IPS DF 4.7 (cell line): ENCODE measurements around the gene CHMP4B.

ENCODE experiments used
- DNase-seq: peaks from one replicate; pipeline ENCODE4 v3.0.0-alpha.2; 2013; ENCODE audit warnings: low spot score; ENCODE audit errors: extremely low read depth

Gene CHMP4B

GRCh38 chr20:33894798-33895197 is 83.7 kb downstream of the CHMP4B start:
- no peak for DNase-seq

DNA sequence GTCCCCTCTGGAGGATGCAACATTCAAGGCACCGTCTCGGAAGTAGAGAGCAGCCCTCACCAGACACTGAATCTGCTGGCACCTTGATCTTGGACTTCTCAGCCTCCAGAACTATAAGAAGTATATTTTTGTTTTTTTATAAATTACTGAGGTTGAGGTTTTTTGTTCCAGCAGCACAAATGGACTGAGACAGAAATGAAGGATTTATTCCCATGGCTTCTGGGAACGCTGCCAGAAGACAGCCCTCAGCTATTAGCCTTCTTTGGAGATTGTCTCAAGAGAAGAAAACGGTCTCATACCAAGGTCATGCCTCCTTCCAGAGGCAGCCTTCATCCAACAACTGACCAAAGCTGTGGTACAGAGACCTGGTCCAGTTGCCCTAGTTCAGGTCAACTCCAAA is 85.4 kb downstream of the CHMP4B start:
- DNase-seq: no peak

GRCh38 chr20:33897313-33897912 is 86.3 kb downstream of the CHMP4B start:
- no peak for DNase-seq

DNA sequence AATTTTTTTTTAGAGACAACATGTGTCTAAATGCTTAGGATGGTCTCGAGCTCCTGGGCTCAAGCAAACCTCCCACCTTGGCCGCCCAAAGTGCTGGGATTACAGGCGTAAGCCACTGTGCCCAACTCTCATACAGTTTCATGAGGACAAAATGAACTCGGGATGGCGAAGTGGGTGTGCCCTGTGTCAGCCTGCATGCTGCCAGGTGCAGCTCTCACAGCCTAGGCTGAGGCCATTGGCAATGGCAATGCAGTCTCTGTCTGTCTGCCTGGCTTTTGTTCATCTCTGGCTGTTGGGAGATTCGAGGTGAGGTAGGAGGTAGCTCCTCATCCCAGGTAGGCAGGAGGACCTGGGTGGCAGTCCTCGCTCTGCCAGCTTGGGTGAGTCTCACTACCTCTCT is 88.0 kb downstream of the CHMP4B start:
- no peak for DNase-seq

- DNase-seq: no peak
Measured at GRCh38 chr20:33900521-33901131, 89.5 kb downstream of the CHMP4B start.

DNA sequence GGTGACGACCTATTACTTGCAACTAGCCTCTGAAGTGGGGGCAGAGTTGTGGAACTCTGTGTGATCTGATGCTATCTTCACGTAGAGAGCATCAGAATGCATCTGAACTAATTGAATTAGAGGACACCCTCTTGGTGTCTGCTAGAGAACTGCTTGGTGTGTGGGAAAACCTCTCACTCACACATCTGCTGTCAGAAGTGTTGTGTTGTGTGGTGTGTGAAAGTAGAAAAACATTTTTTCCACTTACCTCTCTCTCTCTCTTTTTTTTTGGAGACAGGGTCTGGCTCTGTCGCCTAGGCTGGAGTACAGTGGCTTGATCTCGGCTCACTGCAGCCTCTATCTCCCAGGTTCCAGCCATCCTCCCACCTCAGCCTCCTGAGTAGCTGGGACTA is 90.0 kb downstream of the CHMP4B start:
- no peak for DNase-seq

- DNase-seq: no peak
Measured at GRCh38 chr20:33902011-33902410, 90.9 kb downstream of the CHMP4B start.
